CD4-positive, alpha-beta T cell treated with Interleukin-2 at 100 ng/mL for 4 hours (primary cell): Measurements from ENCODE around the gene CLCA1.

Experiments
- DNase-seq: peaks from one replicate; pipeline ENCODE4 v3.0.0-alpha.2; 2020; ENCODE audit warnings: low spot score

Gene CLCA1

GRCh38 chr1:86504137-86504479 lies 35.4 kb downstream of the CLCA1 start:
- DNase-seq = no peak

GRCh38 chr1:86504895-86505563 lies 36.3 kb downstream of the CLCA1 start:
- no peak for DNase-seq

DNA sequence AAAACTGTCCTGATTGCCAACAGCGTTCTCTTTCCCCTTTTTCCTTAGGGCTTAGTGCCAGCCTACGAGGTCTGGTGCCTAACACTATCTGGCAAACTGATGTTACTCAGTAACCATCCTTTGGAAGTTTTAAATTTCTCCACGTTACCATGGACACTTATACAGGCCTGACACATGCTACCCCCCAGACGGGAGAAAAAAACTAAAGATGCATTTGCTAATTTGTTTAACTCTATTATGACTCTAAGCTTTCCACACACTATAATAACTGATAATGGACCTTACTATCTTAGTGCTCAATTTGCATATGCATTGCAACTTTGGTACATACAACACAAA lies 36.8 kb downstream of the CLCA1 start:
- no peak for DNase-seq

DNA sequence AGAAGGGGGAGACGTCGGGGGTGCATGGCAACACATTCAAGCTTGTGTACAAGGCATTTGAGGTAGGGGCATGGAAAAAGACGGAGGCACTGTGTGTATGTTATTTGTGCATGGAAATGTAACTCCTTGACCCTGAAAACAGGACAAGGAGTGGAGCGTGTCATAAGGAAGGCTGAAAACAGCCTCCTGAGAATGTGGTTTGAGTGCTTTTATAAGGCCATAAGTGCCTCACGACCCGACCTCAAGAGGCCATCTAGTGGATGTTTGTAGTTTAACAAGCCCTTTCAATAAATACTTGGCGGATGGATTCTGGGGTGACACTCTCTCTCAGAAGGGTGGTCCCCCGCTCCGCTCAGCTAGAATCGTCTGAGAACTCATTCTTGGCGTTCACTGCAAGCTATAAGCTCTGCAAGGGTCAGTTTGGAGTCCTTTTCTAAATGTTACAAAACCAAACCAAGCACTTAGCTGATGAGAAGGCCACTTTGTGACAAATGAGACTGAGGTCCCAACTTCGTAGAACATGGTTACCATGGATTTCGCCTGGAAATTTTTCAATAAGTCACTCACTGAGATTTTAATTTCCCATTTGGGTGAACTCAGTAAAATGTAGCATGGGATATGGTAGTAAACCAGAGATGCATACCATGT lies 39.3 kb downstream of the CLCA1 start:
- DNase-seq = peak; percentile 34

- no peak for DNase-seq
Observed at GRCh38 chr1:86508583-86508969, 39.8 kb downstream of the CLCA1 start.

DNA sequence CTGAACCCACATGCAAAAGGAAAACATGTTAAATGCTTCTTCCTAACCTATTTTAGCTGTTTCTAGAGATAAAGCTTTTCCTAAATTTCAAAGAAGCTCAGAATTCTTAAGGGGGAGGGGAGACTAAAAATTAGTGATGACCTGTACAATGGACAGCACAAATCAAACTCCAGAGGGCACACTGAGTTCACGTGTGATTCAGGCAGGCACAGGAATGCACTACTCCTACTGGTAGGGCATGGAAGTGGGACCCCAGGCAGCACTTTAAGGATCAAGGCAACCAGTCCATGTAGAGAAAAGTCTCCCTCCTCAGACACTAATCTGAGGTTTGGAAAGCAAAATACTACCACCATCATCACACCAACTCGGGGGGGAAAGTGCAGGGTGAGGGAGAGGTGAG lies 46.9 kb downstream of the CLCA1 start:
- DNase-seq = no peak

GRCh38 chr1:86516335-86516734 lies 47.6 kb downstream of the CLCA1 start:
- no peak for DNase-seq

DNA sequence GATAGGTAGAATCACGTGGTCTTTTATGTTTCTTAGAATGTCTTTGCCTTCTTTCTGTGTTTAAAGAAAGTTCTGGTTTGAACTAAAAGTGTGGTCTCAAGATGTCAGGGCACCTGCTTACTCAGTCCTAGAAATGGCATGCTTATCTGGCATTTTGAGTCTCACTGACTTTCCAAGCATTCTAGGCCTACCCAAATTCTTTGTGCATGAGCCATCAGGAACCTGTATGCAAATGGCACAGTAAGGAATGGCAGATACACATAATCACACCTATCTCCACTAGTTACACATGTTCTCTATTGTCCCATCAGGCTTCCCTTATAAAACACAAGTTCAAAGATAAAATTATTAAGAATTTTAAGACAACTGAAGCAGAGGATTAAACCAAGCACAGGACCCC lies 48.6 kb downstream of the CLCA1 start:
- DNase-seq = no peak

DNA sequence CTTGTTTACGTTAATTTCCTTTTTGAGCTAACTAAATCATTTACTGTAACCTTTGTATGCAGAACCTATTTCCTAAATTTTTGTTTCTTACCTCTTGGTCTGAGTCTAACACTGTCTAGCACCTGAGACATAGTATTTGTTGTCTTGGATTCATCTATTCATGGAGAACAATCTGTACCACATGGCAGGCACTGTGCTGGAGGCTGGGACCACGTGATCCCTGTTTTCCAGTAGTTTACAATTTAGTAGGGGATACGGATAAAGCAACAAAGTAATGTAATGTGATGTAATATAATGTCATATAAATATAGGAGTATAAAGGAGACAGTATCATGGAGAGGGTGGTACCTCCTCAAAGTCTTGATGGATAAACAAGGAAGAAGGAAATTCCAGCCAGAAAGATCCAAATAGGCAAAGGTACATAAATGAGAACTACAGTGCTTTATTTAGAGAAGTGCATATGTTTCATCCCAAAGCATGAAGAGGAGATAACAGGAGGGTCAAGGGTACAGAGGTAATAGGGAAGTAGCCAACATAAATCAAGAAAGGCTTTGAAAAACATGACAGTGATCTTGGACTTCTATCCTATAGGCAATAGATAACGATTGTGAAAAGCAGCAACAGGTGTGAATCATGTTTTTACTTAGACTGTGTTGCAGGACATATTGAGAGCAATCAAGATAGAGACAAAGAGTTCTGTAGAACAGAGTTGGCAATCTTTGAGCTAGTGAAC lies 52.2 kb downstream of the CLCA1 start:
- no peak for DNase-seq

DNA sequence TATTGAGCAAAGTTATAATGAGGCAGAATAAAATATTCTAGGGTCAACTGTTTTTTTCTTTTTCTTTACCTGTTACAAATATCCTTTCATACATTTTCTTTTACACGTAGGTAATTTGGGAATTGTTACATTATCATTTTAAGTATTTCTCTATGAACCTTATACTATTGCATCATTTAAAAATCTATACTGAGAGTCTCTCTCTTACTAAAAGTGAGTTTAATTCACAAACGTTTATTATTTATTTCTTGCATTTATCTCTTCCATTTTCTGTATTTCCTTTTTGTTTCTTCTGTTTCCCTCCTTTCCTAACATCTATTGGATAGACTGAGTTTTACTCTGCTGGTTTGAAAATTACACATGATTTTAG lies 52.8 kb downstream of the CLCA1 start:
- DNase-seq = no peak

- no peak for DNase-seq
Observed at GRCh38 chr1:86522240-86522639, 53.5 kb downstream of the CLCA1 start.

- DNase-seq = no peak
Observed at GRCh38 chr1:86523670-86524354, 55.1 kb downstream of the CLCA1 start.

DNA sequence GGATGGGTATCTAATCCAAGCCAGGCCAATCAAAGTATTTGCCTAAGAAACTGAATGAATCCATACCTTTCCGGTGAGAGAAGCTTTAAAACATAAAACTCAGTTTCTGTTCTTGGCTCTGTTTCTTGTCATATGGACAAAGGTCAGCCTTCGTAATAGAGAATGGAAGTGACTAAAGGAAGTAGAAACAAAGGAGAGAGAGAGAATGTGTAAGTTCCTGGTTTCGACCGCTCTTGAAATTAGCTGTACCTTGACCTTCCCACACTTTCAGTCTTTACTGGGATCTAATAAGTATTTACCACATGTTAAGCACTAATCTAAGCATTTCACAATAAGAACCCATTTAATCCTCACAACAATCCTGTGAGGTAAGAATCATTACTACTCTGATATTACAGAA lies 58.6 kb downstream of the CLCA1 start:
- no peak for DNase-seq

GRCh38 chr1:86530211-86530845 lies 61.6 kb downstream of the CLCA1 start:
- no peak for DNase-seq

GRCh38 chr1:86537928-86538695 lies 69.4 kb downstream of the CLCA1 start:
- DNase-seq = no peak

DNA sequence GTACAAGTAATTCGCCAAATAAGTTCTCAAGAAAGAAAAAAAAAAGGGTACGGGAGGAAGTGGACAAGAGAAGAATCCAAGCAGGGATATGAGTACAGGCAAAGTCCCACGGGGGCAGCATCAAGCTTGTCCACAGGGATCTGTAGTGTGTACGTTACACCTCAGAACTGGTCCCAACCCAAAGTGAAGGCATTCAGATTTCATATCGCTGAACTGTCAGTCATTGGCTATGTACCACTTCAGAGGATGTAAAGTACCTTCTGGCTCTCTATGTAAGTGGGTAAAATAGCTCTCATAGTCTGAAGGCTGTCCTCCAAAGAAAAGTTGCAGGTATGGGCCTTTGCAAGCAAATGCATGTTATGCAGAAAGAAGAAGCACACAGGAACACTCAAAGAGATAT lies 70.0 kb downstream of the CLCA1 start:
- DNase-seq = no peak

DNA sequence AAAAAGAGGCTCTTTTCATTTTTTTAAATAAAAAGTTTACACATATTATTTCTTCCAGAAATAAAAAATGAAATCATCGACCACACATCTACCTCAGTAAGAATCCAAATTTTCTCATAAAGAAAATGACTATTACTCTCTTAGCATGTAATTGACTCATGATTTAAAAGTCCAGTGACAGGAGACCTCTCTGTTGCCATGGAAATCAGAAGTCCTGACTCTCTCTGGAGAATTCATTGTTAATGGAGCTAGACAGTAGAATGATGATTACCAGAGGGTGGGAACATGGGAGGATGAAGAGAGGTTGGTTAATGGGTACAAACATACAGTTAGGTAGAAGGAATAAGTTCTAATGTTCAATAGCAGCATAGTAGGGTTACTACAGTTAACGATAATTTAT lies 73.1 kb downstream of the CLCA1 start:
- DNase-seq = no peak

DNA sequence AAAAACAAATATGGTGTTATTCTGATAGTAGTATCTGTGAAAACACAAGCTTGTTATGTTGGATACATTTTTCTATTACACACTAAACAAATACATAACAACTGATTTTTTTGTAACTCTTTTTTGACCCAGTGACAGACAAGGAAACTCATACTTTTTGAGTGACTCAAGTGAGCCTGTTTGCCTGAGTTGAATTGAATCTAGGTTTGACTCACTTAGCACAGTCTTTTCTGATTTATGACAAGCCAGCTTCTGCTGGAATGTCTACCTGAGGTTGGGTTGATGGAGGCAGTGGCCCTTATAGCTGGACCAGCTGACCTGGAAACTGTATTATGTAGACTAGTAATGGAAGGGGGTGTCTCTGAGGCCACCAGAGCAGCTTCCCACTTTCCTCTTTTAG lies 73.9 kb downstream of the CLCA1 start:
- no peak for DNase-seq

GRCh38 chr1:86546787-86547221 lies 78.1 kb downstream of the CLCA1 start, which contains the start of gene CLCA4:
Gene CLCA4 (plus strand): TSS chr1:86547078. CDS start chr1:86547120, 42 bp downstream.
- DNase-seq = no peak

- DNase-seq = no peak
Observed at GRCh38 chr1:86548839-86549238, 80.1 kb downstream of the CLCA1 start.
